SK-N-SH treated with all-trans-retinoic acid at 6 μM for 48 hours (cell line): ENCODE data around the gene PIBF1.

Experiments used
- ATAC-seq: fragments of 200-7000 bp; cut with Tn5 transposase; 3 replicates; pipeline ENCODE4 v1.9.1; 2020; ENCODE audit warnings: mild to moderate bottlenecking, moderate library complexity
- ARNTL ChIP-seq: fragments of 450-650 bp; formaldehyde crosslinking; IDR thresholded peaks from 2 replicates; pipeline ENCODE4 v1.5.0; 2020; ENCODE audit warnings: low read depth, mild to moderate bottlenecking, moderate library complexity, borderline replicate concordance
- BACH2 ChIP-seq: fragments of 250-450 bp; sonication (Bioruptor Pico); IDR thresholded peaks from 2 replicates; pipeline ENCODE4 v1.9.0; 2021; ENCODE audit warnings: mild to moderate bottlenecking, borderline replicate concordance
- CSDC2 ChIP-seq: fragments of 250-450 bp; sonication (Bioruptor Pico); IDR thresholded peaks from 2 replicates; pipeline ENCODE4 v1.5.0; 2020; ENCODE audit warnings: mild to moderate bottlenecking, moderate library complexity
- GLIS3 ChIP-seq: fragments of 250-450 bp; sonication (Bioruptor Pico); IDR thresholded peaks from 2 replicates; pipeline ENCODE4 v1.5.0; 2020; ENCODE audit warnings: mild to moderate bottlenecking, moderate library complexity
- ISL1 ChIP-seq: fragments of 250-450 bp; sonication (Bioruptor Pico); IDR thresholded peaks from 2 replicates; pipeline ENCODE4 v2.1.2; 2022; ENCODE audit warnings: mild to moderate bottlenecking, moderate library complexity
- OSR1 ChIP-seq: fragments of 250-450 bp; sonication (Bioruptor Pico); IDR thresholded peaks from 2 replicates; pipeline ENCODE4 v1.8.0; 2022; ENCODE audit warnings: moderate library complexity, mild to moderate bottlenecking, inconsistent platforms
- PPARA ChIP-seq: fragments of 250-450 bp; sonication (Bioruptor Pico); IDR thresholded peaks from 2 replicates; pipeline ENCODE4 v1.5.0; 2020; ENCODE audit warnings: mild to moderate bottlenecking, borderline replicate concordance
- RARB ChIP-seq: fragments of 250-450 bp; sonication (Bioruptor Pico); IDR thresholded peaks from 2 replicates; pipeline ENCODE4 v1.8.0; 2021; ENCODE audit warnings: mild to moderate bottlenecking, moderate library complexity
- SNAI2 ChIP-seq: fragments of 250-450 bp; sonication (Bioruptor Pico); IDR thresholded peaks from 2 replicates; pipeline ENCODE4 v1.5.0; 2020; ENCODE audit warnings: mild to moderate bottlenecking, moderate library complexity
- TCF4 ChIP-seq: fragments of 250-450 bp; sonication (Bioruptor Pico); IDR thresholded peaks from 2 replicates; pipeline ENCODE4 v1.8.0; 2021; ENCODE audit warnings: mild to moderate bottlenecking, moderate library complexity, borderline replicate concordance
- TOX ChIP-seq: fragments of 250-450 bp; sonication (Bioruptor Pico); IDR thresholded peaks from 2 replicates; pipeline ENCODE4 v1.8.0; 2021; ENCODE audit warnings: mild to moderate bottlenecking, moderate library complexity, borderline replicate concordance
- ZFP3 ChIP-seq: fragments of 250-450 bp; sonication (Bioruptor Pico); IDR thresholded peaks from 2 replicates; pipeline ENCODE4 v1.5.0; 2020; ENCODE audit warnings: mild to moderate bottlenecking, moderate library complexity
- ZFP30 ChIP-seq: fragments of 450-650 bp; formaldehyde crosslinking; IDR thresholded peaks from 2 replicates; pipeline ENCODE4 v1.5.0; 2022; ENCODE audit warnings: mild to moderate bottlenecking, moderate library complexity
- ZNF70 ChIP-seq: fragments of 450-650 bp; formaldehyde crosslinking; IDR thresholded peaks from 2 replicates; pipeline ENCODE4 v1.5.0; 2020; ENCODE audit warnings: mild to moderate bottlenecking, moderate library complexity
- ZNF8 ChIP-seq: fragments of 450-650 bp; formaldehyde crosslinking; IDR thresholded peaks from 2 replicates; pipeline ENCODE4 v1.5.0; 2020; ENCODE audit warnings: mild to moderate bottlenecking, moderate library complexity
- TF ChIP-seq, protein P1 (sequence below): fragments of 250-450 bp; sonication (Bioruptor Pico); IDR thresholded peaks from 2 replicates; pipeline ENCODE4 v1.5.1; 2020; ENCODE audit warnings: low read depth, mild to moderate bottlenecking, moderate library complexity
- TF ChIP-seq, protein P2 (sequence below): fragments of 250-450 bp; sonication (Bioruptor Pico); IDR thresholded peaks from 2 replicates; pipeline ENCODE4 v1.5.0; 2020; ENCODE audit warnings: mild to moderate bottlenecking, moderate library complexity
- TF ChIP-seq, protein P3 (sequence below): fragments of 250-450 bp; sonication (Bioruptor Pico); IDR thresholded peaks from 2 replicates; pipeline ENCODE4 v1.8.0; 2020; ENCODE audit warnings: mild to moderate bottlenecking, moderate library complexity, borderline replicate concordance
- TF ChIP-seq, protein P4 (sequence below): fragments of 250-450 bp; sonication (Bioruptor Pico); IDR thresholded peaks from 2 replicates; pipeline ENCODE4 v1.8.0; 2021; ENCODE audit warnings: low read depth, mild to moderate bottlenecking, moderate library complexity, borderline replicate concordance

PIBF1 gene

DNA sequence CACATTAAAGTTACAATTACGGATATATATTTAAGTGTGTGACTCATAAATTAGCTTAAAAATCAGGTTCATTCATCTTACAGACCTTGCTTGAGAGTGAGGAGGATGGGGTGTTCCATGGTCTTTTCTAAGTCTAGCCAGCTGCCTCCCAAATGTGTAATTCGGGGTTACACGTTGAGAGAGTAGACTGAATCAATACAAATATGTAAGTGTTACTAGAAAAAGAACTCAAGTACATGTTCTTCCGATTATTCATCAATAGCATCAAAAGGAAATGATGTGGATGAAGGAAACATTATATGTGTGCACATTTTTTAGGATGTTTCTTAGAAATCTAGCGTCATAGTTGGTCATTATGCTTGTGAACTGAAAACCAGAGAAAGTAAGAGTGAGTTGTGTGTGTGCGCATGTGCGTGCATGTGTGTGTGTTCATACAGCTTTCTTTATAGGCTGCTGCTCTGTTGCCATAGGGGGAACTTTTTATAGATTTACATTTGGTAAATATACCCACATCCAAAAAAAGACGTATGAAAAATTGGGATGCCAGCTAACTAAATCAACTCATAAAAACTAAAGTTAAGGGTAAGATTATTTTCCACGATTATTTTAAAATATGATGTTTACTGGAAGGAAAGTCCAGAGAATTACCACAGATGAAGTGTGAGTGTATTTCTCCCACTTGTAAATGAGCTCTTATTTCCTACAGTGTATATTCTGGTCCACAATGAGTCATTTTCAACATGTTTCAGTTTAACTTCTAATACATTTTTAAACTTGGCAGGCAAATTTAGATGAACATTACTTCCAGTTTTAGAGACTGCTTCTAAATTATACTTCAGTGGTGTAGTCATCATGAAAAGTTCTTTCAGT lies 82.4 kb downstream of the PIBF1 start (continued):
- TF ChIP-seq, protein P1, sequence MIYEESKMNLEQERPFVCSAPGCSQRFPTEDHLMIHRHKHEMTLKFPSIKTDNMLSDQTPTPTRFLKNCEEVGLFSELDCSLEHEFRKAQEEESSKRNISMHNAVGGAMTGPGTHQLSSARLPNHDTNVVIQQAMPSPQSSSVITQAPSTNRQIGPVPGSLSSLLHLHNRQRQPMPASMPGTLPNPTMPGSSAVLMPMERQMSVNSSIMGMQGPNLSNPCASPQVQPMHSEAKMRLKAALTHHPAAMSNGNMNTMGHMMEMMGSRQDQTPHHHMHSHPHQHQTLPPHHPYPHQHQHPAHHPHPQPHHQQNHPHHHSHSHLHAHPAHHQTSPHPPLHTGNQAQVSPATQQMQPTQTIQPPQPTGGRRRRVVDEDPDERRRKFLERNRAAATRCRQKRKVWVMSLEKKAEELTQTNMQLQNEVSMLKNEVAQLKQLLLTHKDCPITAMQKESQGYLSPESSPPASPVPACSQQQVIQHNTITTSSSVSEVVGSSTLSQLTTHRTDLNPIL: no peak
- TF ChIP-seq SNAI2 (no peak), BACH2 (CRISPR knock-in tag) (no peak)
- TF ChIP-seq, protein P2, sequence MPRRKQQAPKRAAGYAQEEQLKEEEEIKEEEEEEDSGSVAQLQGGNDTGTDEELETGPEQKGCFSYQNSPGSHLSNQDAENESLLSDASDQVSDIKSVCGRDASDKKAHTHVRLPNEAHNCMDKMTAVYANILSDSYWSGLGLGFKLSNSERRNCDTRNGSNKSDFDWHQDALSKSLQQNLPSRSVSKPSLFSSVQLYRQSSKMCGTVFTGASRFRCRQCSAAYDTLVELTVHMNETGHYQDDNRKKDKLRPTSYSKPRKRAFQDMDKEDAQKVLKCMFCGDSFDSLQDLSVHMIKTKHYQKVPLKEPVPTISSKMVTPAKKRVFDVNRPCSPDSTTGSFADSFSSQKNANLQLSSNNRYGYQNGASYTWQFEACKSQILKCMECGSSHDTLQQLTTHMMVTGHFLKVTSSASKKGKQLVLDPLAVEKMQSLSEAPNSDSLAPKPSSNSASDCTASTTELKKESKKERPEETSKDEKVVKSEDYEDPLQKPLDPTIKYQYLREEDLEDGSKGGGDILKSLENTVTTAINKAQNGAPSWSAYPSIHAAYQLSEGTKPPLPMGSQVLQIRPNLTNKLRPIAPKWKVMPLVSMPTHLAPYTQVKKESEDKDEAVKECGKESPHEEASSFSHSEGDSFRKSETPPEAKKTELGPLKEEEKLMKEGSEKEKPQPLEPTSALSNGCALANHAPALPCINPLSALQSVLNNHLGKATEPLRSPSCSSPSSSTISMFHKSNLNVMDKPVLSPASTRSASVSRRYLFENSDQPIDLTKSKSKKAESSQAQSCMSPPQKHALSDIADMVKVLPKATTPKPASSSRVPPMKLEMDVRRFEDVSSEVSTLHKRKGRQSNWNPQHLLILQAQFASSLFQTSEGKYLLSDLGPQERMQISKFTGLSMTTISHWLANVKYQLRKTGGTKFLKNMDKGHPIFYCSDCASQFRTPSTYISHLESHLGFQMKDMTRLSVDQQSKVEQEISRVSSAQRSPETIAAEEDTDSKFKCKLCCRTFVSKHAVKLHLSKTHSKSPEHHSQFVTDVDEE (CRISPR knock-in tag): no peak

DNA sequence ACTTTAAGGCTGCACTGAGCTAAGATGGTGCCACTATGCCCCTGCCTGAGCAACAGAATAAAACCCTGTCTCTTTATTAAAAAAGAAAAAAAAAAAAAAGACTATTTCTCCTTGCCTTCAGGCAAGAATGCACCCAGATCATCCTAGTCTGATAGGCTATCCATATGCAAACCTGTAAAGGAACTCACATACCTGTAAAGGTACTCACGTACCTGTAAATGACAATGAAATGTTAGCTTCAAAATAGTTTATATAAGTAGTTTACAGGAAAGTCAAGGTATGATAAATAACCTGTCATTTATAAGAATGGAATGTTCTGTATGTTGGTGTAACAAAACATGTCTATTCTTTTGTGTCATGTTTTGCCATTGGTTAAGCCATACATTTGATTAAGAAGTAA lies 86.3 kb downstream of the PIBF1 start:
- no peak for ATAC-seq
- TF ChIP-seq RARB: no peak
- no peak for TF ChIP-seq TOX (CRISPR knock-in tag)
- TF ChIP-seq, protein P3, sequence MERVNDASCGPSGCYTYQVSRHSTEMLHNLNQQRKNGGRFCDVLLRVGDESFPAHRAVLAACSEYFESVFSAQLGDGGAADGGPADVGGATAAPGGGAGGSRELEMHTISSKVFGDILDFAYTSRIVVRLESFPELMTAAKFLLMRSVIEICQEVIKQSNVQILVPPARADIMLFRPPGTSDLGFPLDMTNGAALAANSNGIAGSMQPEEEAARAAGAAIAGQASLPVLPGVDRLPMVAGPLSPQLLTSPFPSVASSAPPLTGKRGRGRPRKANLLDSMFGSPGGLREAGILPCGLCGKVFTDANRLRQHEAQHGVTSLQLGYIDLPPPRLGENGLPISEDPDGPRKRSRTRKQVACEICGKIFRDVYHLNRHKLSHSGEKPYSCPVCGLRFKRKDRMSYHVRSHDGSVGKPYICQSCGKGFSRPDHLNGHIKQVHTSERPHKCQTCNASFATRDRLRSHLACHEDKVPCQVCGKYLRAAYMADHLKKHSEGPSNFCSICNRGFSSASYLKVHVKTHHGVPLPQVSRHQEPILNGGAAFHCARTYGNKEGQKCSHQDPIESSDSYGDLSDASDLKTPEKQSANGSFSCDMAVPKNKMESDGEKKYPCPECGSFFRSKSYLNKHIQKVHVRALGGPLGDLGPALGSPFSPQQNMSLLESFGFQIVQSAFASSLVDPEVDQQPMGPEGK (CRISPR knock-in tag): no peak
- TF ChIP-seq OSR1: no peak
- no peak for TF ChIP-seq ISL1 (CRISPR knock-in tag)
- TF ChIP-seq ZNF70 (CRISPR knock-in tag): no peak
- TF ChIP-seq PPARA (CRISPR knock-in tag): no peak
- TF ChIP-seq ZNF8 (CRISPR knock-in tag): no peak
- no peak for TF ChIP-seq ARNTL (CRISPR knock-in tag)
- TF ChIP-seq, protein P1: no peak
- no peak for TF ChIP-seq TCF4
- no peak for TF ChIP-seq BACH2 (CRISPR knock-in tag)
- no peak for TF ChIP-seq CSDC2 (CRISPR knock-in tag)
- no peak for TF ChIP-seq ZFP30
- TF ChIP-seq, protein P2 (CRISPR knock-in tag): no peak
- no peak for TF ChIP-seq ZFP3 (CRISPR knock-in tag)
- TF ChIP-seq GLIS3: no peak

DNA sequence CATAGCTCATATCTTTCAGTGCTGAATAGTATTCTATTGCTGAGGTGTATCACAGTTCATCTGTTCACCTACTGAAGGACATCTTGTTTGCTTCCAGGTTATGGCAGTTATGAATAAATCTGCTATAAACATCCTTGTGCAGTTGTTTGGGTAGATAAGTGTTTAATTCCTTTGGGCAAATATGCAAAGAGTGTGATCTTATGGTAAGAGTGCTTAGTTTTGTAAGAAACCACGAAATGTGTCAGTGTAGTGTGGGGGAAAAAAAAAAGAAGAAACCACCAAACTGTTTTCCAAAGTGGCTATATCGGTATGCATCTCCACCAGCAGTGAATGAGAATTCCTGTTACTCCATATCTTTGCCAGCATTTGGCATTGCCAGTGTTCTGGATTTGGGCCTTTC lies 93.3 kb downstream of the PIBF1 start:
- ATAC-seq: no peak
- TF ChIP-seq ISL1 (CRISPR knock-in tag): no peak
- TF ChIP-seq ZFP30: no peak
- TF ChIP-seq, protein P4, sequence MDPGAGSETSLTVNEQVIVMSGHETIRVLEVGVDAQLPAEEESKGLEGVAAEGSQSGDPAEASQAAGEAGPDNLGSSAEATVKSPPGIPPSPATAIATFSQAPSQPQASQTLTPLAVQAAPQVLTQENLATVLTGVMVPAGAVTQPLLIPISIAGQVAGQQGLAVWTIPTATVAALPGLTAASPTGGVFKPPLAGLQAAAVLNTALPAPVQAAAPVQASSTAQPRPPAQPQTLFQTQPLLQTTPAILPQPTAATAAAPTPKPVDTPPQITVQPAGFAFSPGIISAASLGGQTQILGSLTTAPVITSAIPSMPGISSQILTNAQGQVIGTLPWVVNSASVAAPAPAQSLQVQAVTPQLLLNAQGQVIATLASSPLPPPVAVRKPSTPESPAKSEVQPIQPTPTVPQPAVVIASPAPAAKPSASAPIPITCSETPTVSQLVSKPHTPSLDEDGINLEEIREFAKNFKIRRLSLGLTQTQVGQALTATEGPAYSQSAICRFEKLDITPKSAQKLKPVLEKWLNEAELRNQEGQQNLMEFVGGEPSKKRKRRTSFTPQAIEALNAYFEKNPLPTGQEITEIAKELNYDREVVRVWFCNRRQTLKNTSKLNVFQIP: no peak
- TF ChIP-seq TCF4: no peak
- TF ChIP-seq ZNF8 (CRISPR knock-in tag): no peak
- TF ChIP-seq, protein P1: no peak
- TF ChIP-seq ZFP3 (CRISPR knock-in tag): no peak
- TF ChIP-seq, all 23 proteins: peak for 0
